Measurements from ENCODE around the gene CD79B. TPM values are rescaled to one million over a fixed set of nuclear protein-coding genes. Genes with fewer than 3 reads are reported as not detected.

The CD79B gene
- total and polyA plus RNA-seq, 2 of the 8 experiments (the other 6 are each of a cell fraction or from before 2014, with no cell fraction given) = 1.5 to 3.9 TPM

GRCh38 chr17:63933598-63933997, 1.5 kb upstream of the CD79B start:
- Histone ChIP-seq H3K36me3 (ENCODE audit: control insufficient read depth in 2 of 4, insufficient read depth in 4 of 4, low read length in 3 of 4) (no peaks in the 10 kb centered on the region), H3K9ac (replicated peaks in 1 of 4; ENCODE audit: extremely low read depth in 1 of 4, low read depth in 3 of 4, low read length in 3 of 4) (no peak overlapping the region), H2BK120ac (replicated peaks; ENCODE audit: low read depth, low read length) (no peak overlapping the region), H3K79me2 (ENCODE audit: control insufficient read depth in 1 of 2, insufficient read depth in 2 of 2, low read length in 2 of 2) (no peaks in the 10 kb centered on the region), H3K4me1 (replicated peaks in 1 of 4; ENCODE audit: control insufficient read depth in 3 of 4, insufficient read depth in 4 of 4, low read length in 3 of 4) (peaks cover 0 to 18% (median 12%) of the 10 kb centered on the region in 4 experiments; a peak in 6 of 7 replicates), H2AK5ac (ENCODE audit: low read depth, low read length) (peak overlapping the region; percentile 39; the same call in 1 of the 2 replicates), H4K20me1 (replicated peaks in 1 of 2; ENCODE audit: control insufficient read depth in 1 of 2, insufficient read depth in 2 of 2, low read length in 2 of 2) (no peaks in the 10 kb centered on the region), H3K23me2 (ENCODE audit: low read depth, low read length) (no peaks in the 10 kb centered on the region), H4K5ac (ENCODE audit: insufficient read length, low read depth, low read length) (no peak overlapping the region), H2AFZ (ENCODE audit: low read length) (no peak overlapping the region), H3K4ac (replicated peaks; ENCODE audit: insufficient read length, low read depth, low read length) (no peak overlapping the region), H2BK20ac (ENCODE audit: low read length) (no peak overlapping the region), H3K79me1 (ENCODE audit: low read depth, low read length) (no peaks in the 10 kb centered on the region), H3K4me3 (ENCODE audit: extremely low read depth in 1 of 4, insufficient read depth in 2 of 4, low read depth in 3 of 4, low read length in 4 of 4) (no peak overlapping the region), H3K9me3 (ENCODE audit: insufficient read depth in 2 of 2, low read depth in 1 of 2, low read length in 1 of 2) (no peaks in the 10 kb centered on the region), H3K4me2 (ENCODE audit: insufficient read depth in 1 of 2, low read depth in 2 of 2, low read length in 2 of 2) (no peak overlapping the region), H2BK5ac (ENCODE audit: low read depth, low read length) (no peak overlapping the region), H2BK12ac (ENCODE audit: low read depth, low read length) (no peak overlapping the region), H2BK15ac (ENCODE audit: low read length) (peak overlapping the region; percentile 29; the same call in 1 of the 2 replicates), H3K27me3 (replicated peaks in 1 of 4; ENCODE audit: control insufficient read depth in 3 of 4, extremely low read depth in 1 of 4, insufficient read depth in 3 of 4, low read length in 3 of 4) (no peaks in the 10 kb centered on the region), H3K14ac (ENCODE audit: insufficient read length) (no peak overlapping the region), H4K8ac (ENCODE audit: extremely low read depth, insufficient read depth, low read length) (no peak overlapping the region), H3K27ac (ENCODE audit: low read depth, low read length) (no peak overlapping the region), H3K56ac (replicated peaks; ENCODE audit: insufficient read length, low read depth, low read length) (no peak overlapping the region), H4K91ac (replicated peaks; ENCODE audit: insufficient read length, low read length) (no peak overlapping the region), H3K18ac (ENCODE audit: extremely low read depth, low read length) (no peak overlapping the region; the same call in 1 of the 2 replicates), H3K23ac (ENCODE audit: insufficient read length) (no peak overlapping the region)
- POLR2A ChIA-PET (ENCODE audit: partially characterized antibody) = interaction anchor here (1.1 kb wide), 1 partner anchor 71 kb away, joined by 3 read pairs; no protein-coding TSS in a partner anchor
- no peak for DNase-seq (ENCODE audit: low read depth in 1 of 2, low spot score in 2 of 2)
- 86% methylated on average over 8 of the region's 8 CpGs; no CpG with 5 or more reads in 1 of the 2 experiments for WGBS, 2 experiments (ENCODE audit: extremely low coverage in 1 of 2, insufficient coverage in 1 of 2, insufficient read length in 1 of 2, insufficient replicate concordance in 2 of 2, low coverage in 1 of 2, low lambda C conversion rate in 2 of 2, missing lambda C conversion rate in 1 of 2)
- CTCF ChIA-PET (ENCODE audit: partially characterized antibody) = interaction anchor here (1.1 to 11.4 kb wide), 8 partner anchors 13 to 92 kb away, joined by 3 to 164 read pairs (median 12); partner anchors contain the start of genes CSHL1, GH1 and GH2
- TF ChIP-seq CBX8 (IDR thresholded peaks at IDR 0.05; ENCODE audit: borderline replicate concordance, low read depth, low read length) (no peak), RXRA (IDR thresholded peaks at IDR 0.05; ENCODE audit: insufficient read depth, low read depth, low read length) (no peak), NANOG (IDR thresholded peaks at IDR 0.05; ENCODE audit: insufficient read depth, low read depth, low read length, poor library complexity, severe bottlenecking) (no peak), JUN (IDR thresholded peaks at IDR 0.05; ENCODE audit: low read depth, low read length) (no peak), SP4 (IDR thresholded peaks at IDR 0.05; ENCODE audit: low read length) (no peak), POLR2A (IDR thresholded peaks at IDR 0.05; ENCODE audit: control extremely low read depth in 1 of 2, low read depth in 2 of 2, low read length in 2 of 2) (no peak), ZNF274 (IDR thresholded peaks at IDR 0.05; ENCODE audit: borderline replicate concordance, extremely low read depth, low read length) (no peak)
- FAIRE-seq = no peak
